Measurements from ENCODE around the gene ILF3. TPM values are rescaled to one million over a fixed set of nuclear protein-coding genes. Genes with fewer than 3 reads are reported as not detected.

Gene ILF3
- total and polyA plus RNA-seq, 2 experiments from 2014 or later, result 573 to 616 TPM

DNA sequence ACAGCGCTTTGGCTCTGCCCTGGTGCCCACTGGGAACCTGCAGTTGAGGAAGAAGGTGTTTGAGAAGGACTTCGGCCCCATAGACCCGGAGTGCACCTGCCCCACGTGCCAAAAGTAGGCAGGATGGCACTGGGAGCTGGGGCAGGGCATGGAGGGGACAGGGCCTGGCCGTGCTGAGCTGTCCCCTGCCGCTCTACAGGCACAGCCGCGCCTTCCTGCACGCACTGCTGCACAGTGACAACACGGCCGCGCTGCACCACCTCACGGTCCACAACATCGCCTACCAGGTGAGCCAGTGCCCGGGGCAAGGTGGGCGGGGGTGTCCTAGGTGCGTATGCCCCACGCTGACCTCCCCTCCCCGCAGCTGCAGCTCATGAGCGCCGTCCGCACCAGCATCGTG, 58.6 kb downstream of the ILF3 start:
- Histone ChIP-seq H3K4me3 (no peak overlapping the region), H3K27ac (ENCODE audit: low read depth) (no peak overlapping the region), H4K20me1 (replicated peaks; ENCODE audit: insufficient read depth) (no peaks in the 10 kb centered on the region), H3K4me2 (no peak overlapping the region), H2AFZ (no peak overlapping the region), H3K36me3 (ENCODE audit: insufficient read depth) (0 out of 2 replicates have a peak, but pooled peaks cover 5% of the 10 kb centered on the region), H3K9me2 (ENCODE audit: insufficient read depth) (no peaks in the 10 kb centered on the region), H3K79me2 (replicated peaks; ENCODE audit: insufficient read depth) (no peaks in the 10 kb centered on the region), H3K27me3 (ENCODE audit: insufficient read depth) (no peaks in the 10 kb centered on the region), H3F3A (replicated peaks; ENCODE audit: low read depth) (peaks cover 8% of the 10 kb centered on the region; the same call in 1 of the 2 replicates), H3K4me1 (ENCODE audit: insufficient read depth) (no peaks in the 10 kb centered on the region)
- no peak overlapping the region for H3K4me3 Mint-ChIP-seq
- peaks cover 7% of the 10 kb centered on the region; the same call in 2 of the 3 replicates for H3K4me1 Mint-ChIP-seq
- TF ChIP-seq ZNF114 (CRISPR knock-in tag; IDR thresholded peaks at IDR 0.05) (no peak), NANOG (IDR thresholded peaks at IDR 0.05; ENCODE audit: borderline replicate concordance) (no peak), EZH2phosphoT487 (IDR thresholded peaks at IDR 0.05; ENCODE audit: unreplicated experiment) (no peak), CREB1 (CRISPR knock-in tag; IDR thresholded peaks at IDR 0.05; ENCODE audit: low read depth) (no peak), ZNF331 (CRISPR knock-in tag; IDR thresholded peaks at IDR 0.05; ENCODE audit: low read depth) (no peak), JUNB (IDR thresholded peaks at IDR 0.05; ENCODE audit: unreplicated experiment) (no peak), EZH2 (IDR thresholded peaks at IDR 0.05; ENCODE audit: low read depth, unreplicated experiment) (no peak), STAT1 (IDR thresholded peaks at IDR 0.05; ENCODE audit: unreplicated experiment) (no peak), POLR2AphosphoS5 (IDR thresholded peaks at IDR 0.05; ENCODE audit: low read depth) (no peak)
- TF ChIP-seq, protein P1, sequence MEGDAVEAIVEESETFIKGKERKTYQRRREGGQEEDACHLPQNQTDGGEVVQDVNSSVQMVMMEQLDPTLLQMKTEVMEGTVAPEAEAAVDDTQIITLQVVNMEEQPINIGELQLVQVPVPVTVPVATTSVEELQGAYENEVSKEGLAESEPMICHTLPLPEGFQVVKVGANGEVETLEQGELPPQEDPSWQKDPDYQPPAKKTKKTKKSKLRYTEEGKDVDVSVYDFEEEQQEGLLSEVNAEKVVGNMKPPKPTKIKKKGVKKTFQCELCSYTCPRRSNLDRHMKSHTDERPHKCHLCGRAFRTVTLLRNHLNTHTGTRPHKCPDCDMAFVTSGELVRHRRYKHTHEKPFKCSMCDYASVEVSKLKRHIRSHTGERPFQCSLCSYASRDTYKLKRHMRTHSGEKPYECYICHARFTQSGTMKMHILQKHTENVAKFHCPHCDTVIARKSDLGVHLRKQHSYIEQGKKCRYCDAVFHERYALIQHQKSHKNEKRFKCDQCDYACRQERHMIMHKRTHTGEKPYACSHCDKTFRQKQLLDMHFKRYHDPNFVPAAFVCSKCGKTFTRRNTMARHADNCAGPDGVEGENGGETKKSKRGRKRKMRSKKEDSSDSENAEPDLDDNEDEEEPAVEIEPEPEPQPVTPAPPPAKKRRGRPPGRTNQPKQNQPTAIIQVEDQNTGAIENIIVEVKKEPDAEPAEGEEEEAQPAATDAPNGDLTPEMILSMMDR (conservative IDR thresholded peaks at IDR 0.05; ENCODE audit: low read depth in 2 of 2), result no peak
- TF ChIP-seq, protein P2, sequence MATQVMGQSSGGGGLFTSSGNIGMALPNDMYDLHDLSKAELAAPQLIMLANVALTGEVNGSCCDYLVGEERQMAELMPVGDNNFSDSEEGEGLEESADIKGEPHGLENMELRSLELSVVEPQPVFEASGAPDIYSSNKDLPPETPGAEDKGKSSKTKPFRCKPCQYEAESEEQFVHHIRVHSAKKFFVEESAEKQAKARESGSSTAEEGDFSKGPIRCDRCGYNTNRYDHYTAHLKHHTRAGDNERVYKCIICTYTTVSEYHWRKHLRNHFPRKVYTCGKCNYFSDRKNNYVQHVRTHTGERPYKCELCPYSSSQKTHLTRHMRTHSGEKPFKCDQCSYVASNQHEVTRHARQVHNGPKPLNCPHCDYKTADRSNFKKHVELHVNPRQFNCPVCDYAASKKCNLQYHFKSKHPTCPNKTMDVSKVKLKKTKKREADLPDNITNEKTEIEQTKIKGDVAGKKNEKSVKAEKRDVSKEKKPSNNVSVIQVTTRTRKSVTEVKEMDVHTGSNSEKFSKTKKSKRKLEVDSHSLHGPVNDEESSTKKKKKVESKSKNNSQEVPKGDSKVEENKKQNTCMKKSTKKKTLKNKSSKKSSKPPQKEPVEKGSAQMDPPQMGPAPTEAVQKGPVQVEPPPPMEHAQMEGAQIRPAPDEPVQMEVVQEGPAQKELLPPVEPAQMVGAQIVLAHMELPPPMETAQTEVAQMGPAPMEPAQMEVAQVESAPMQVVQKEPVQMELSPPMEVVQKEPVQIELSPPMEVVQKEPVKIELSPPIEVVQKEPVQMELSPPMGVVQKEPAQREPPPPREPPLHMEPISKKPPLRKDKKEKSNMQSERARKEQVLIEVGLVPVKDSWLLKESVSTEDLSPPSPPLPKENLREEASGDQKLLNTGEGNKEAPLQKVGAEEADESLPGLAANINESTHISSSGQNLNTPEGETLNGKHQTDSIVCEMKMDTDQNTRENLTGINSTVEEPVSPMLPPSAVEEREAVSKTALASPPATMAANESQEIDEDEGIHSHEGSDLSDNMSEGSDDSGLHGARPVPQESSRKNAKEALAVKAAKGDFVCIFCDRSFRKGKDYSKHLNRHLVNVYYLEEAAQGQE (IDR thresholded peaks at IDR 0.05; ENCODE audit: unreplicated experiment), result no peak
- TF ChIP-seq, protein P3, sequence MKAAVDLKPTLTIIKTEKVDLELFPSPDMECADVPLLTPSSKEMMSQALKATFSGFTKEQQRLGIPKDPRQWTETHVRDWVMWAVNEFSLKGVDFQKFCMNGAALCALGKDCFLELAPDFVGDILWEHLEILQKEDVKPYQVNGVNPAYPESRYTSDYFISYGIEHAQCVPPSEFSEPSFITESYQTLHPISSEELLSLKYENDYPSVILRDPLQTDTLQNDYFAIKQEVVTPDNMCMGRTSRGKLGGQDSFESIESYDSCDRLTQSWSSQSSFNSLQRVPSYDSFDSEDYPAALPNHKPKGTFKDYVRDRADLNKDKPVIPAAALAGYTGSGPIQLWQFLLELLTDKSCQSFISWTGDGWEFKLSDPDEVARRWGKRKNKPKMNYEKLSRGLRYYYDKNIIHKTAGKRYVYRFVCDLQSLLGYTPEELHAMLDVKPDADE (IDR thresholded peaks at IDR 0.05), result no peak
- TF ChIP-seq, protein P4, sequence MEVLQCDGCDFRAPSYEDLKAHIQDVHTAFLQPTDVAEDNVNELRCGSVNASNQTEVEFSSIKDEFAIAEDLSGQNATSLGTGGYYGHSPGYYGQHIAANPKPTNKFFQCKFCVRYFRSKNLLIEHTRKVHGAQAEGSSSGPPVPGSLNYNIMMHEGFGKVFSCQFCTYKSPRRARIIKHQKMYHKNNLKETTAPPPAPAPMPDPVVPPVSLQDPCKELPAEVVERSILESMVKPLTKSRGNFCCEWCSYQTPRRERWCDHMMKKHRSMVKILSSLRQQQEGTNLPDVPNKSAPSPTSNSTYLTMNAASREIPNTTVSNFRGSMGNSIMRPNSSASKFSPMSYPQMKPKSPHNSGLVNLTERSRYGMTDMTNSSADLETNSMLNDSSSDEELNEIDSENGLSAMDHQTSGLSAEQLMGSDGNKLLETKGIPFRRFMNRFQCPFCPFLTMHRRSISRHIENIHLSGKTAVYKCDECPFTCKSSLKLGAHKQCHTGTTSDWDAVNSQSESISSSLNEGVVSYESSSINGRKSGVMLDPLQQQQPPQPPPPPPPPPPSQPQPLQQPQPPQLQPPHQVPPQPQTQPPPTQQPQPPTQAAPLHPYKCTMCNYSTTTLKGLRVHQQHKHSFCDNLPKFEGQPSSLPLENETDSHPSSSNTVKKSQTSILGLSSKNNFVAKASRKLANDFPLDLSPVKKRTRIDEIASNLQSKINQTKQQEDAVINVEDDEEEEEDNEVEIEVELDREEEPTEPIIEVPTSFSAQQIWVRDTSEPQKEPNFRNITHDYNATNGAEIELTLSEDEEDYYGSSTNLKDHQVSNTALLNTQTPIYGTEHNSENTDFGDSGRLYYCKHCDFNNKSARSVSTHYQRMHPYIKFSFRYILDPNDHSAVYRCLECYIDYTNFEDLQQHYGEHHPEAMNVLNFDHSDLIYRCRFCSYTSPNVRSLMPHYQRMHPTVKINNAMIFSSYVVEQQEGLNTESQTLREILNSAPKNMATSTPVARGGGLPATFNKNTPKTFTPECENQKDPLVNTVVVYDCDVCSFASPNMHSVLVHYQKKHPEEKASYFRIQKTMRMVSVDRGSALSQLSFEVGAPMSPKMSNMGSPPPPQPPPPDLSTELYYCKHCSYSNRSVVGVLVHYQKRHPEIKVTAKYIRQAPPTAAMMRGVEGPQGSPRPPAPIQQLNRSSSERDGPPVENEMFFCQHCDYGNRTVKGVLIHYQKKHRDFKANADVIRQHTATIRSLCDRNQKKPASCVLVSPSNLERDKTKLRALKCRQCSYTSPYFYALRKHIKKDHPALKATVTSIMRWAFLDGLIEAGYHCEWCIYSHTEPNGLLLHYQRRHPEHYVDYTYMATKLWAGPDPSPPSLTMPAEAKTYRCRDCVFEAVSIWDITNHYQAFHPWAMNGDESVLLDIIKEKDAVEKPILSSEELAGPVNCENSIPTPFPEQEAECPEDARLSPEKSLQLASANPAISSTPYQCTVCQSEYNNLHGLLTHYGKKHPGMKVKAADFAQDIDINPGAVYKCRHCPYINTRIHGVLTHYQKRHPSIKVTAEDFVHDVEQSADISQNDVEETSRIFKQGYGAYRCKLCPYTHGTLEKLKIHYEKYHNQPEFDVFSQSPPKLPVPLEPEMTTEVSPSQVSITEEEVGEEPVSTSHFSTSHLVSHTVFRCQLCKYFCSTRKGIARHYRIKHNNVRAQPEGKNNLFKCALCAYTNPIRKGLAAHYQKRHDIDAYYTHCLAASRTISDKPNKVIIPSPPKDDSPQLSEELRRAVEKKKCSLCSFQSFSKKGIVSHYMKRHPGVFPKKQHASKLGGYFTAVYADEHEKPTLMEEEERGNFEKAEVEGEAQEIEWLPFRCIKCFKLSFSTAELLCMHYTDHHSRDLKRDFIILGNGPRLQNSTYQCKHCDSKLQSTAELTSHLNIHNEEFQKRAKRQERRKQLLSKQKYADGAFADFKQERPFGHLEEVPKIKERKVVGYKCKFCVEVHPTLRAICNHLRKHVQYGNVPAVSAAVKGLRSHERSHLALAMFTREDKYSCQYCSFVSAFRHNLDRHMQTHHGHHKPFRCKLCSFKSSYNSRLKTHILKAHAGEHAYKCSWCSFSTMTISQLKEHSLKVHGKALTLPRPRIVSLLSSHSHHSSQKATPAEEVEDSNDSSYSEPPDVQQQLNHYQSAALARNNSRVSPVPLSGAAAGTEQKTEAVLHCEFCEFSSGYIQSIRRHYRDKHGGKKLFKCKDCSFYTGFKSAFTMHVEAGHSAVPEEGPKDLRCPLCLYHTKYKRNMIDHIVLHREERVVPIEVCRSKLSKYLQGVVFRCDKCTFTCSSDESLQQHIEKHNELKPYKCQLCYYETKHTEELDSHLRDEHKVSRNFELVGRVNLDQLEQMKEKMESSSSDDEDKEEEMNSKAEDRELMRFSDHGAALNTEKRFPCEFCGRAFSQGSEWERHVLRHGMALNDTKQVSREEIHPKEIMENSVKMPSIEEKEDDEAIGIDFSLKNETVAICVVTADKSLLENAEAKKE (CRISPR knock-in tag; IDR thresholded peaks at IDR 0.05), result no peak
- peaks cover 2% of the 10 kb centered on the region; the same call in 1 of the 3 replicates for H3K9me3 Mint-ChIP-seq
- DNase-seq (ENCODE audit: low spot score) (no peak), ATAC-seq (no peak)
- H3K27me3 Mint-ChIP-seq (ENCODE audit: insufficient read depth, low read depth, poor library complexity), result peaks cover 4% of the 10 kb centered on the region
- H3K36me3 Mint-ChIP-seq (ENCODE audit: low read depth), result peaks cover 20% of the 10 kb centered on the region; the same call in 2 of the 3 replicates
- no peak overlapping the region for H3K27ac Mint-ChIP-seq
